ENCODE measurements around the gene TUBB3. TPM values are rescaled to one million over a fixed set of nuclear protein-coding genes. Genes with fewer than 3 reads are reported as not detected.

Gene TUBB3
- total RNA-seq, 1 donor from 2014 or later: 3,960 TPM

DNA sequence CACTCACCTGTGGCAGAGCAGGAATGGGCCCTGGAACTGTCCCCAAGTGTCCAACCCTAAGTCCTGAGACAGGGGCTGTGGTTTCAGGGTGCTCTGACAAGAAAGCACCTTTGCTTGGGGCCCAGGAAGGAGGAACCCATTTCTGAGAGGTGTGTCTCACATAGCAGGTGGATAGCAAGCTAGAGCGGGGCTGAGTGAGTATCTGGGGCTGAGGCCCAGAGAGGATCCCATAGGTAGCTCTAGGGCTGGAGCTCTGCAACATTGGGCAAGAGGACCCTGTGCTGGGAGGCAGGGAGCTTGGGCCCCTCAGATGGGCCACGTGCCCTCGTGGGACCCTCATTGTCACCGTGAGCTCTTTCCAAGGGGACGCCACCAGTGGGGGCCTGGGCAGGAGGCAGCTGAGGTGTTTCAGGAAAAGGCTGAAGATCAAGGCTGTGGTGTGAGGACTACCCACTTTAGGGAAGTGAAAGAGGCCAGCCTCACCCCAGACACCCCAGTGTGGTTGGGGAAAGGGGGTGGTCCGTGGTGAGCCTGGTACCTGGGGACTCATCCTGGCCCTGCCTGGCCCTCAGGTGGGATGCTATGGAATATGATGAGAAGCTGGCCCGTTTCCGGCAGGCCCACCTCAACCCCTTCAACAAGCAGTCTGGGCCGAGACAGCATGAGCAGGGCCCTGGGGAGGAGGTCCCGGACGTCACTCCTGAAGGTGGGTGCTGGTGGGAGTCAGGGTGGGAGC, 30.7 kb downstream of the TUBB3 start:
- Mint-ChIP-seq H3K27me3 (ENCODE audit: unreplicated experiment) (peaks cover 19% of the 10 kb centered on the region), H3K4me3 (ENCODE audit: unreplicated experiment) (no peak overlapping the region), H3K27ac (ENCODE audit: unreplicated experiment) (no peak overlapping the region), H3K9me3 (ENCODE audit: unreplicated experiment) (peaks cover 7% of the 10 kb centered on the region), H3K4me1 (ENCODE audit: low read depth, unreplicated experiment) (peaks cover 22% of the 10 kb centered on the region), H3K36me3 (ENCODE audit: unreplicated experiment) (no peaks in the 10 kb centered on the region)
- no peak for DNase-seq
- no peak for TF ChIP-seq CTCF (IDR thresholded peaks at IDR 0.05; ENCODE audit: partially characterized antibody, unreplicated experiment)

GRCh38 chr16:89954462-89954861, 31.3 kb downstream of the TUBB3 start:
- H3K4me1 Mint-ChIP-seq (ENCODE audit: low read depth, unreplicated experiment): peaks cover 22% of the 10 kb centered on the region
- no peak for TF ChIP-seq CTCF (IDR thresholded peaks at IDR 0.05; ENCODE audit: partially characterized antibody, unreplicated experiment)
- H3K4me3 Mint-ChIP-seq (ENCODE audit: unreplicated experiment): no peak overlapping the region
- no peak overlapping the region for H3K27ac Mint-ChIP-seq (ENCODE audit: unreplicated experiment)
- no peaks in the 10 kb centered on the region for H3K36me3 Mint-ChIP-seq (ENCODE audit: unreplicated experiment)
- H3K27me3 Mint-ChIP-seq (ENCODE audit: unreplicated experiment): peaks cover 19% of the 10 kb centered on the region
- peaks cover 7% of the 10 kb centered on the region for H3K9me3 Mint-ChIP-seq (ENCODE audit: unreplicated experiment)
- DNase-seq: no peak

GRCh38 chr16:89955001-89955685, 32.0 kb downstream of the TUBB3 start:
- peaks cover 5% of the 10 kb centered on the region for H3K9me3 Mint-ChIP-seq (ENCODE audit: unreplicated experiment)
- peaks cover 14% of the 10 kb centered on the region for H3K27me3 Mint-ChIP-seq (ENCODE audit: unreplicated experiment)
- peak; percentile 60 for DNase-seq
- no peak overlapping the region for H3K4me3 Mint-ChIP-seq (ENCODE audit: unreplicated experiment)
- H3K36me3 Mint-ChIP-seq (ENCODE audit: unreplicated experiment): no peaks in the 10 kb centered on the region
- peaks cover 21% of the 10 kb centered on the region for H3K4me1 Mint-ChIP-seq (ENCODE audit: low read depth, unreplicated experiment)
- H3K27ac Mint-ChIP-seq (ENCODE audit: unreplicated experiment): no peak overlapping the region
- TF ChIP-seq CTCF (IDR thresholded peaks at IDR 0.05; ENCODE audit: partially characterized antibody, unreplicated experiment): no peak

- peak overlapping the region; percentile 17 for H3K27ac Mint-ChIP-seq (ENCODE audit: unreplicated experiment)
- peaks cover 2% of the 10 kb centered on the region for H3K9me3 Mint-ChIP-seq (ENCODE audit: unreplicated experiment)
- peaks cover 20% of the 10 kb centered on the region for H3K4me1 Mint-ChIP-seq (ENCODE audit: low read depth, unreplicated experiment)
- peaks cover 13% of the 10 kb centered on the region for H3K27me3 Mint-ChIP-seq (ENCODE audit: unreplicated experiment)
- no peak for TF ChIP-seq CTCF (IDR thresholded peaks at IDR 0.05; ENCODE audit: partially characterized antibody, unreplicated experiment)
- H3K36me3 Mint-ChIP-seq (ENCODE audit: unreplicated experiment): no peaks in the 10 kb centered on the region
- H3K4me3 Mint-ChIP-seq (ENCODE audit: unreplicated experiment): no peak overlapping the region
- DNase-seq: no peak
Measured at GRCh38 chr16:89956505-89957215, 33.5 kb downstream of the TUBB3 start.

All from glutamatergic neuron (in vitro differentiated cells).